GM12878 (cell line): ENCODE results near the gene KIF5A. TPM values are rescaled to one million over a fixed set of nuclear protein-coding genes. Genes with fewer than 3 reads are reported as not detected.
A peak's percentile ranks its signal among the peaks of the same experiment; 100 is the strongest.

Source experiments
- ATAC-seq: fragments of 200-7000 bp; cut with Tn5 transposase; 3 replicates; pipeline ENCODE4 v1.9.1; 2020; ENCODE audit warnings: mild to moderate bottlenecking, moderate library complexity
- BruUV-seq: library from RNA; stranded (reverse); fragments of 400-500 nt; replicated peaks from 2 replicates; lab custom pipeline; 2021; lab: Mats Ljungman, UMichigan
- CTCF ChIA-PET: fragments of 300-600 bp; sonication (Branson Sonifier 250); formaldehyde crosslinking; extraction: SDS; loops from one replicate; lab custom pipeline; 2021; ENCODE audit warnings: inconsistent platforms; lab: Yijun Ruan, JAX
- POLR2A ChIA-PET: fragments of 350-600 bp; formaldehyde crosslinking; extraction: SDS; loops from one replicate; lab custom pipeline; 2021; ENCODE audit warnings: inconsistent platforms; lab: Charles Lee
- RAD21 ChIA-PET: fragments of 300-600 bp; sonication (Branson Sonifier 250); formaldehyde crosslinking; loops from one replicate; lab custom pipeline; 2023; ENCODE audit warnings: antibody characterized with exemption; ENCODE audit not compliant: unreplicated experiment; lab: Charles Lee
- SMC1A ChIA-PET: fragments of 300-600 bp; sonication (Branson Sonifier 250); formaldehyde crosslinking; loops from one replicate; lab custom pipeline; 2023; ENCODE audit not compliant: unreplicated experiment, uncharacterized antibody; lab: Charles Lee
- DNase-seq: peaks from one replicate; pipeline ENCODE4 v3.0.0-alpha.2; 2011; ENCODE audit warnings: low read depth, low spot score
- FAIRE-seq: peaks from 3 replicates; lab custom pipeline; 2011; peaks lifted over from hg19 to GRCh38; lab: Jason Lieb, UNC
- H2AFZ ChIP-seq: 2 replicates; pipeline ENCODE4 v1.6.0; 2011; ENCODE audit warnings: low read depth, low read length, control low read depth; ENCODE audit not compliant: control insufficient read depth
- H3K27ac ChIP-seq: 2 replicates; pipeline ENCODE4 v1.5.1; 2011; ENCODE audit warnings: control low read depth; ENCODE audit not compliant: control insufficient read depth, insufficient read depth
- H3K27me3 ChIP-seq, 2 experiments: replicated peaks in 1 of 2; 2 replicates each; pipeline versions ENCODE4 v1.6.0 to v1.6.1; 2011; ENCODE audit warnings: low read length in 1 of 2; ENCODE audit not compliant: control insufficient read depth in 2 of 2, insufficient read depth in 2 of 2
- H3K36me3 ChIP-seq, 2 experiments: 2 replicates each; pipeline ENCODE4 v1.5.1; 2011; ENCODE audit warnings: low read length in 1 of 2; ENCODE audit not compliant: control insufficient read depth in 2 of 2, insufficient read depth in 2 of 2
- H3K4me1 ChIP-seq: 2 replicates; pipeline ENCODE4 v1.6.1; 2011; ENCODE audit warnings: mild to moderate bottlenecking, low read length, moderate library complexity, mixed read lengths; ENCODE audit not compliant: control insufficient read depth, insufficient read depth
- H3K4me2 ChIP-seq: 2 replicates; pipeline ENCODE4 v1.6.0; 2011; ENCODE audit warnings: control low read depth; ENCODE audit not compliant: control insufficient read depth, insufficient read depth
- H3K4me3 ChIP-seq: fragments of 200-600 bp; sonication (generic); 2 replicates; pipeline ENCODE4 v1.5.1; 2016
- H3K79me2 ChIP-seq: 2 replicates; pipeline ENCODE4 v1.6.0; 2011; ENCODE audit warnings: low read length; ENCODE audit not compliant: control insufficient read depth, insufficient read depth
- H3K9ac ChIP-seq: 2 replicates; pipeline ENCODE4 v1.8.0; 2011; ENCODE audit warnings: low read length, control low read depth, mixed read lengths; ENCODE audit not compliant: control insufficient read depth, insufficient read depth
- H3K9me3 ChIP-seq: replicated peaks from 3 replicates; pipeline ENCODE4 v1.5.1; 2011; ENCODE audit warnings: mild to moderate bottlenecking, low read length; ENCODE audit not compliant: control insufficient read depth, insufficient read depth
- H4K20me1 ChIP-seq: 2 replicates; pipeline ENCODE4 v1.6.0; 2011; ENCODE audit not compliant: control insufficient read depth, insufficient read depth
- CEBPB ChIP-seq, 2 experiments: fragments of 150-350 bp in 1 of 2; IDR thresholded peaks; 2 replicates each; pipeline ENCODE4 v1.6.1; 2012 to 2014; ENCODE audit warnings: low read depth in 2 of 2, low read length in 2 of 2, borderline replicate concordance in 1 of 2, inconsistent platforms in 1 of 2
- CHD1 ChIP-seq: IDR thresholded peaks from 2 replicates; pipeline ENCODE4 v1.6.1; 2012; ENCODE audit warnings: low read depth, low read length, improper control_type of control experiment
- CREM ChIP-seq: IDR thresholded peaks from 2 replicates; pipeline ENCODE4 v1.6.1; 2014; ENCODE audit warnings: antibody characterized with exemption, low read depth
- EGR1 ChIP-seq, 2 experiments: IDR thresholded peaks; 1 replicate in 1 of 2; 2 replicates in 1 of 2; pipeline ENCODE4 v1.6.1; 2011 to 2012; ENCODE audit warnings: low read depth in 2 of 2, low read length in 2 of 2, borderline replicate concordance in 1 of 2, mild to moderate bottlenecking in 1 of 2, moderate library complexity in 1 of 2
- KLF5 ChIP-seq: fragments of 450-650 bp; IDR thresholded peaks from 2 replicates; pipeline ENCODE4 v1.6.1; 2014; ENCODE audit warnings: mild to moderate bottlenecking; ENCODE audit not compliant: partially characterized antibody
- NFIC ChIP-seq: IDR thresholded peaks from 2 replicates; pipeline ENCODE4 v1.6.1; 2012; ENCODE audit warnings: low read depth, mild to moderate bottlenecking, inconsistent platforms, low read length, moderate library complexity
- NR2F1 ChIP-seq: fragments of 450-650 bp; conservative IDR thresholded peaks from 2 replicates; pipeline ENCODE4 v1.6.1; 2017; ENCODE audit warnings: mild to moderate bottlenecking
- POLR2A ChIP-seq: IDR thresholded peaks from 2 replicates; pipeline ENCODE4 v1.6.1; 2011; ENCODE audit warnings: low read depth, mild to moderate bottlenecking, low read length
- RELA ChIP-seq: fragments of 450-650 bp; IDR thresholded peaks from 2 replicates; pipeline ENCODE4 v1.8.0; 2014; ENCODE audit warnings: borderline replicate concordance; ENCODE audit not compliant: partially characterized antibody
- SKIL ChIP-seq: fragments of 450-650 bp; IDR thresholded peaks from 2 replicates; pipeline ENCODE4 v1.6.1; 2017; ENCODE audit warnings: mild to moderate bottlenecking, low read depth, inconsistent platforms; ENCODE audit not compliant: poor library complexity, severe bottlenecking
- SREBF2 ChIP-seq: IDR thresholded peaks from 2 replicates; pipeline ENCODE4 v1.6.1; 2012; ENCODE audit warnings: mild to moderate bottlenecking, low read length
- SRF ChIP-seq, 2 experiments: IDR thresholded peaks; 2 replicates each; pipeline ENCODE4 v1.6.1; 2011; ENCODE audit warnings: low read depth in 2 of 2, low read length in 2 of 2, mild to moderate bottlenecking in 1 of 2, moderate library complexity in 1 of 2
- TARDBP ChIP-seq: IDR thresholded peaks from 2 replicates; pipeline ENCODE4 v1.6.1; 2016; ENCODE audit warnings: borderline replicate concordance
- USF1 ChIP-seq: IDR thresholded peaks from 2 replicates; pipeline ENCODE4 v1.6.1; 2011; ENCODE audit warnings: borderline replicate concordance, low read depth, mild to moderate bottlenecking, moderate library complexity, mixed read lengths, low read length; ENCODE audit not compliant: insufficient read depth; ENCODE audit errors: extremely low read length
- YBX1 ChIP-seq: fragments of 450-650 bp; IDR thresholded peaks from 2 replicates; pipeline ENCODE4 v1.6.1; 2016; ENCODE audit warnings: antibody characterized with exemption
- ZBTB33 ChIP-seq: fragments of 450-650 bp; IDR thresholded peaks from 2 replicates; pipeline ENCODE4 v1.6.1; 2017; ENCODE audit warnings: mild to moderate bottlenecking
- WGBS: methylation state at CpG from one replicate; pipeline ENCODE4 v1.1.6; 2016; ENCODE audit warnings: low lambda C conversion rate; ENCODE audit not compliant: insufficient replicate concordance, insufficient coverage; ENCODE audit errors: missing lambda C conversion rate; 5-methylcytosine and 5-hydroxymethylcytosine counted together
- in situ Hi-C: fragments of 300-500 bp; cut with MboI; formaldehyde crosslinking; loops from 9 replicates; pipeline ENCODE4 v1.14.3; 2018; ENCODE audit warnings: mixed read lengths
- intact Hi-C: fragments of 100-400 bp; cut with micrococcal nuclease; formaldehyde crosslinking; loops from one replicate; pipeline ENCODE4 v1.14.2; 2022; ENCODE audit not compliant: unreplicated experiment
- polyA plus RNA-seq, 11 experiments: library from polyadenylated mRNA; depleted of rRNA in 4 of 11; unstranded in 6 of 11; stranded (reverse) in 5 of 11; fragments of >200 nt; fragmentation: Nextera tagmentation in 4 of 11; fragmentation: Illumina TruSeq in 1 of 11; extraction: Ambion mirVana in 4 of 11; extraction: Trizol in 1 of 11; gene quantifications; 1 replicate in 1 of 11; 2 replicates in 10 of 11; pipeline versions ENCODE4 v1.2.1 to v1.2.3, GENCODE V29; 2011 to 2016; ENCODE audit warnings: inconsistent platforms in 2 of 11, missing spikeins in 2 of 11, low read depth in 1 of 11
- total RNA-seq, 4 experiments: library from RNA; depleted of rRNA in 3 of 4; stranded (reverse); fragments of >200 nt in 3 of 4; fragmentation: Illumina TruSeq in 1 of 4; extraction: Trizol in 1 of 4; gene quantifications; 2 replicates each; pipeline versions ENCODE4 v1.2.1 to v1.2.3, GENCODE V29; 2013 to 2021
- TF ChIP-seq, protein P1 (sequence below): IDR thresholded peaks from 2 replicates; pipeline ENCODE4 v1.6.1; 2012; ENCODE audit warnings: low read depth, low read length, improper control_type of control experiment

KIF5A gene
- total and polyA plus RNA-seq, 10 of the 15 experiments (the other 5 are each of a cell fraction or from before 2014, with no cell fraction given): 0.35 to 2.9 (median 0.97) TPM

GRCh38 chr12:57520053-57520818 lies 29.6 kb upstream of the KIF5A start, which contains the start of gene DDIT3:
Gene DDIT3 (minus strand): TSS chr12:57520514. CDS start chr12:57517406, 3,108 bp downstream.
- peak within 1 kb of the TSS; percentile 99 for H3K27ac ChIP-seq
- peaks cover 4% of the 10 kb centered on the region; the same call in 1 of the 2 replicates for H4K20me1 ChIP-seq
- H3K4me1 ChIP-seq: peaks cover 29% of the 10 kb centered on the region
- peak within 1 kb of the TSS; percentile 97 for H3K9ac ChIP-seq
- H3K36me3 ChIP-seq: peaks cover 14 to 22% of the 10 kb centered on the region in 2 experiments
- peak within 1 kb of the TSS; percentile 92 for H3K4me2 ChIP-seq
- in situ Hi-C loops: no loop called here
- H3K9me3 ChIP-seq: no peaks in the 10 kb centered on the region
- ChIA-PET POLR2A (interaction anchor here (0.6 to 1.6 kb wide), 13 partner anchors 31 to 291 kb away, joined by 3 to 11 read pairs (median 4); partner anchors contain the start of genes ARHGAP9, ARHGEF25, PIP4K2C and SHMT2), RAD21 (interaction anchor here (1.0 to 2.4 kb wide), 5 partner anchors 40 to 90 kb away, joined by 3 to 9 read pairs (median 5); no protein-coding TSS in a partner anchor), SMC1A (interaction anchor here (0.6 to 1.6 kb wide), 7 partner anchors 19 to 153 kb away, joined by 3 to 8 read pairs (median 3); no protein-coding TSS in a partner anchor), CTCF (interaction anchor here (1.1 to 4.0 kb wide), 6 partner anchors 10 to 64 kb away, joined by 3 to 13 read pairs (median 5); no protein-coding TSS in a partner anchor)
- intact Hi-C loops: loop anchor here (5.0 kb wide), 2 partner anchors 43 to 58 kb away; partner anchors contain the start of gene ARHGAP9
- ATAC-seq (peak; percentile 83), DNase-seq (peak; percentile 91), FAIRE-seq (peak; percentile 97)
- TSS peak; percentile 83 for BruUV-seq
- 1% methylated on average over 31 of the region's 52 CpGs for WGBS
- H3K4me3 ChIP-seq: peak within 1 kb of the TSS; percentile 98
- peaks cover 50% of the 10 kb centered on the region for H3K79me2 ChIP-seq
- H2AFZ ChIP-seq: peak within 1 kb of the TSS; percentile 67
- no peaks in the 10 kb centered on the region for H3K27me3 ChIP-seq
- TF ChIP-seq RELA (peak; percentile 16), CEBPB (IDR thresholded peaks at IDR 0.05; ENCODE audit: borderline replicate concordance in 1 of 2, low read depth in 2 of 2, low read length in 2 of 2) (no peak), CREM (peak; percentile 67; the same call in 1 of the 2 replicates), SKIL (peak; percentile 65), POLR2A (peak; percentile 91), ZBTB33 (no peak), SRF (IDR thresholded peaks at IDR 0.05; ENCODE audit: low read depth in 2 of 2, low read length in 2 of 2) (no peak), NFIC (no peak; the same call in 1 of the 2 replicates), SREBF2 (no peak), EGR1 (IDR thresholded peaks at IDR 0.05; ENCODE audit: borderline replicate concordance in 1 of 2, low read depth in 2 of 2, low read length in 2 of 2) (peak in 1 of 2 experiments; percentile 55; a peak in 2 of 3 replicates), NR2F1 (peak; percentile 94), KLF5 (peak; percentile 91), YBX1 (no peak), USF1 (peak; percentile 85), CHD1 (no peak), TARDBP (no peak)
- TF ChIP-seq, protein P1, sequence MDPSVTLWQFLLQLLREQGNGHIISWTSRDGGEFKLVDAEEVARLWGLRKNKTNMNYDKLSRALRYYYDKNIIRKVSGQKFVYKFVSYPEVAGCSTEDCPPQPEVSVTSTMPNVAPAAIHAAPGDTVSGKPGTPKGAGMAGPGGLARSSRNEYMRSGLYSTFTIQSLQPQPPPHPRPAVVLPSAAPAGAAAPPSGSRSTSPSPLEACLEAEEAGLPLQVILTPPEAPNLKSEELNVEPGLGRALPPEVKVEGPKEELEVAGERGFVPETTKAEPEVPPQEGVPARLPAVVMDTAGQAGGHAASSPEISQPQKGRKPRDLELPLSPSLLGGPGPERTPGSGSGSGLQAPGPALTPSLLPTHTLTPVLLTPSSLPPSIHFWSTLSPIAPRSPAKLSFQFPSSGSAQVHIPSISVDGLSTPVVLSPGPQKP: peak; percentile 34; the same call in 1 of the 2 replicates
